Gastroesophageal sphincter (tissue), 4 donors: ENCODE results near the gene MLLT3. TPM values are rescaled to one million over a fixed set of nuclear protein-coding genes. Genes with fewer than 3 reads are reported as not detected.

Experiments used
- ATAC-seq: fragments of 150-250 bp; one replicate; pipeline ENCODE4 v1.9.1; 2016; ENCODE audit warnings: mild to moderate bottlenecking, moderate library complexity
- H3K27ac ChIP-seq, 4 donors: fragments of 200-600 bp; sonication (generic) in 3 of 4; 1 replicate in 3 of 4; 2 replicates in 1 of 4; pipeline ENCODE4 v1.5.1; 2016 to 2019
- H3K27me3 ChIP-seq: fragments of 200-600 bp; sonication (generic); one replicate; pipeline ENCODE4 v1.5.1; 2019
- H3K36me3 ChIP-seq, 2 donors: fragments of 200-600 bp; sonication (generic); one replicate each; pipeline ENCODE4 v1.5.1; 2019; ENCODE audit warnings: control low read depth in 1 of 2
- H3K4me1 ChIP-seq, 3 donors: fragments of 200-600 bp; sonication (generic); 1 replicate in 2 of 3; 2 replicates in 1 of 3; pipeline ENCODE4 v1.5.1; 2016 to 2019; ENCODE audit warnings: control low read depth in 2 of 3
- H3K4me3 ChIP-seq, 2 donors: fragments of 200-600 bp; sonication (generic); one replicate each; pipeline ENCODE4 v1.5.1; 2019; ENCODE audit warnings: mild to moderate bottlenecking in 1 of 2, moderate library complexity in 1 of 2
- H3K9me3 ChIP-seq, 3 donors: fragments of 200-600 bp; sonication (generic); one replicate each; pipeline ENCODE4 v1.5.1; 2017 to 2019; ENCODE audit warnings: control low read depth in 2 of 3
- EP300 ChIP-seq: sonication (generic); formaldehyde crosslinking; IDR thresholded peaks from one replicate; pipeline ENCODE4 v1.6.1; 2017; ENCODE audit warnings: antibody characterized with exemption, mild to moderate bottlenecking
- POLR2A ChIP-seq, 2 donors: fragments of 450-650 bp; IDR thresholded peaks; one replicate each; pipeline ENCODE4 v1.6.1; 2017; ENCODE audit warnings: antibody characterized with exemption in 2 of 2, mild to moderate bottlenecking in 2 of 2, moderate library complexity in 1 of 2
- POLR2AphosphoS5 ChIP-seq: sonication (generic); formaldehyde crosslinking; IDR thresholded peaks from one replicate; pipeline ENCODE4 v1.6.1; 2017; ENCODE audit warnings: antibody characterized with exemption
- WGBS, 2 donors: methylation state at CpG; one replicate each; pipeline ENCODE4 v1.1.5; 2018; ENCODE audit warnings: low coverage in 1 of 2; 5-methylcytosine and 5-hydroxymethylcytosine counted together
- total RNA-seq, 4 donors: library from RNA; depleted of rRNA; stranded (reverse); fragments of >200 nt; gene quantifications; one replicate each; pipeline ENCODE4 v1.1.0, GENCODE V29; 2016
- TF ChIP-seq, protein P1 (sequence below), 4 experiments: fragments of 200-600 bp in 2 of 4; fragments of 450-650 bp in 2 of 4; sonication (generic) in 1 of 4; IDR thresholded peaks; one replicate each; pipeline ENCODE4 v1.5.1; 2017 to 2019; ENCODE audit warnings: antibody characterized with exemption in 4 of 4, mild to moderate bottlenecking in 2 of 4, moderate library complexity in 2 of 4

The MLLT3 gene
- total RNA-seq, 4 donors from 2014 or later = 21.2 to 37.2 (median 29.6) TPM

DNA sequence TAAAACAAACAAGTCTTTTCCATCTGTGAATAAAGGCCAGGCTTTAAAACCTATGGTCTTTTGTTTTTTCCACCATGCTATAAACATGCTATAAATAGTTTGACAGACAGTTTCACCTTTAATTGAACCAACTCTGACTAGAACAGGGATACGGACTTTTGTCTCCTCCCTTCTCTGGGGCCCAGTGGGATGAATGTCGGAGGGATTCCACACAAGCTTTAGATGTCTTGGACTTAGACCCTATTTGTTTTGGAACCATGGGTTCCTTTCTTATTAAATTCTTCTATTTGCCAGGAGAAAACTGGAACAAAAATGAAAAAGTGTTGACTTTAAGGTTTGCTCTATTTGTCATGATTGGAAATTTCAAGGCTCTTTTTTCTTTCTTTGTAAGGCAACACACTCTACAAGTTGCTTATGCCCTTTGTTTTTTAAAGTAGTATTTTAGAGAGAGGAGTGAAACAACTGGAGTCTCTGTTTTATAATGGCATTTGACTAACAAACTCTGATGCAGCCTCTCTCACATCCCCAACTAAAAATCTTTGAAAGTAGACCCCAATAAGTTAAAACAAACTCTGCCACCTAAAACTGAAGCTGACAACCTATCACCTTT is 145.3 kb downstream of the MLLT3 start:
- Histone ChIP-seq H3K36me3 (no peaks in the 10 kb centered on the region), H3K9me3 (no peaks in the 10 kb centered on the region), H3K27ac (peak overlapping the region in 1 of 4 donors; percentile 4), H3K4me3 (no peak overlapping the region), H3K27me3 (no peaks in the 10 kb centered on the region), H3K4me1 (peaks cover 2 to 60% (median 6%) of the 10 kb centered on the region in 3 donors)
- no peak for TF ChIP-seq POLR2AphosphoS5
- no peak for TF ChIP-seq POLR2A (IDR thresholded peaks at IDR 0.05)
- TF ChIP-seq, protein P1, sequence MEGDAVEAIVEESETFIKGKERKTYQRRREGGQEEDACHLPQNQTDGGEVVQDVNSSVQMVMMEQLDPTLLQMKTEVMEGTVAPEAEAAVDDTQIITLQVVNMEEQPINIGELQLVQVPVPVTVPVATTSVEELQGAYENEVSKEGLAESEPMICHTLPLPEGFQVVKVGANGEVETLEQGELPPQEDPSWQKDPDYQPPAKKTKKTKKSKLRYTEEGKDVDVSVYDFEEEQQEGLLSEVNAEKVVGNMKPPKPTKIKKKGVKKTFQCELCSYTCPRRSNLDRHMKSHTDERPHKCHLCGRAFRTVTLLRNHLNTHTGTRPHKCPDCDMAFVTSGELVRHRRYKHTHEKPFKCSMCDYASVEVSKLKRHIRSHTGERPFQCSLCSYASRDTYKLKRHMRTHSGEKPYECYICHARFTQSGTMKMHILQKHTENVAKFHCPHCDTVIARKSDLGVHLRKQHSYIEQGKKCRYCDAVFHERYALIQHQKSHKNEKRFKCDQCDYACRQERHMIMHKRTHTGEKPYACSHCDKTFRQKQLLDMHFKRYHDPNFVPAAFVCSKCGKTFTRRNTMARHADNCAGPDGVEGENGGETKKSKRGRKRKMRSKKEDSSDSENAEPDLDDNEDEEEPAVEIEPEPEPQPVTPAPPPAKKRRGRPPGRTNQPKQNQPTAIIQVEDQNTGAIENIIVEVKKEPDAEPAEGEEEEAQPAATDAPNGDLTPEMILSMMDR (IDR thresholded peaks at IDR 0.05) = no peak
- TF ChIP-seq EP300 = no peak
- 13 to 18% methylated on average over 2 of the region's 2 CpGs for WGBS, 2 donors
- ATAC-seq = no peak

DNA sequence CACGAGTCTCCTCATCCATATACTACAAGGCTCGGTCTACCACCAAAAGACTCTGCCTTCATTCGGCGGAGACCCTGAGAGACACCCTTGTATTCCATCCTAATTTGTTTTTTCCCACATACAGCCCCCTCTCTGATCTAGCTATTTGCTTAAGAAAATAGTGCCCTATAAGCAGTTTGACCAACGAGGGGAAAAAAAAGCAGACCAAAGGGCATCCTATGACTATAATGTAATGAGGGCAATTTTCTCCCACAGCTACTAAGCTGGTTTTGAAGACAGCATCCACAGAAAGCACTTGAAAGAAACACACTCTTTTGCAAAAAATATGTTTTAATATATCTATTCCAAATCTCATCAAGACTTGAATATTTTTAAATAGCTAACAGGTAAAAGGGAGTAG is 147.8 kb downstream of the MLLT3 start:
- ATAC-seq = no peak
- TF ChIP-seq, protein P1 (IDR thresholded peaks at IDR 0.05) = no peak
- TF ChIP-seq EP300 = no peak
- no peak for TF ChIP-seq POLR2AphosphoS5
- TF ChIP-seq POLR2A (IDR thresholded peaks at IDR 0.05) = no peak
- Histone ChIP-seq H3K27ac (no peak overlapping the region), H3K36me3 (no peaks in the 10 kb centered on the region), H3K4me1 (peaks cover 2 to 71% (median 6%) of the 10 kb centered on the region in 3 donors), H3K27me3 (no peaks in the 10 kb centered on the region), H3K9me3 (no peaks in the 10 kb centered on the region), H3K4me3 (no peak overlapping the region)
- 93 to 97% methylated on average over 5 of the region's 5 CpGs for WGBS, 2 donors

DNA sequence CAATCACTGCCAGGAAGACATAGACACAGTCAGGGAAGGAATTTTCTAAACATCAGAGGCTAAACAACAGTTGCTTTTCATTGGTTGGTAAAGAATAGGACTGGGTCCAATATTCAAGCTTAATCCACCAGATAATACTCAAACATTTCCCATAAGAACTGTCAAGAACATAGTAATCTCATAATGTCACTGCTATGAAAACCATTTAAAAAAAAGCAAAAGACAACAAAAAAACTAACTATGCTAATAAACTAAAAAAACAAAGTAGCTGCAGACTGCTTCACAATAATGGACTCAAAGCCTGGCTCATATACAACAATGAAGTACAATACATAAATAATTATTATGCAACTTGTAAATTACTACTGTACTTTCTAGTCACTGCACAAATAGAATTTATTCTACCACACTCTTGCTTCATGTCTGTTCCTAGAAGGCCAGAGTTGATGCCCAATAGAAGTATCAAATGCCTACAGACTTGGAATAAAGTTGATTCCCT is 148.7 kb downstream of the MLLT3 start:
- H3K4me1 ChIP-seq = peaks cover 2 to 68% (median 6%) of the 10 kb centered on the region in 3 donors

DNA sequence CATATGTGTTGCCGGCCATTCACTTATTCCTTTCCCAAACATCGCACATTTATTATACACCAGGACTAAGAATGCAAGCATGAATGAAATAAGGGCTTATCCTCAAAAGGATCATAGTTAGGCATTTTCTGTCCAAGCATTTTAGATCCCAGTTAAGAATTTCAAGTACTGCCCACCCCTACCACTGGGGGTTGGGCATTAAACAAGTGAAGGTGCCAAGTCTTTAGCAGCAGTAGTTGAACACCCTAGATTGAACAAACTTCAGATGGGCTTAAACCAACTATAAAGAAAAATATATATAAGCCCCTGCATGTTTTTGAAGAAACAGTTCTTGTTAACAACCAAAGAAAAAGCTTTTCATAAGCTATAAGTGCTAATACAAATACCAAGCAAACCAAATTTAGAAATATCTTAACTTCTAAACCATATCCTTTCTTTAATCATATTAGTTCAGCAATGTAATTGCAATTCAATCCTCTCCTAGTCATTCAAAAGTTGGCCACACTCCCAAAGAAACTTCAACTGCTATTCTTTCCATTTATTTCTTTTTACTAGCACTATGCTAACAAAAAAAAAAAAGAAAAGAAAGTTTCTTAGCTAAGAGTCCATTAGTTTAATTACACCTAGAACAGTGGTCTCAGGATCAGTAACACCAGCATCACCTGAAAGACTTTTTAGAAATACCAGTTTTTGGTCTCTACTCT is 149.8 kb downstream of the MLLT3 start:
- H3K36me3 ChIP-seq = no peaks in the 10 kb centered on the region
- no peak for TF ChIP-seq POLR2A (IDR thresholded peaks at IDR 0.05)
- TF ChIP-seq, protein P1 (IDR thresholded peaks at IDR 0.05) = no peak
- TF ChIP-seq POLR2AphosphoS5 = no peak
- TF ChIP-seq EP300 = no peak
- no peak for ATAC-seq
- 97 to 100% methylated on average over 2 of the region's 2 CpGs for WGBS, 2 donors
- H3K27ac ChIP-seq = no peak overlapping the region
- no peak overlapping the region for H3K4me3 ChIP-seq
- H3K4me1 ChIP-seq = peaks cover 2 to 60% (median 4%) of the 10 kb centered on the region in 3 donors
- H3K9me3 ChIP-seq = no peaks in the 10 kb centered on the region
- H3K27me3 ChIP-seq = no peaks in the 10 kb centered on the region

More for the DNA sequence above, 148.7 kb downstream of the MLLT3 start:
- ATAC-seq = no peak
- no peaks in the 10 kb centered on the region for H3K9me3 ChIP-seq
- no peak overlapping the region for H3K27ac ChIP-seq
- no peak overlapping the region for H3K4me3 ChIP-seq
- TF ChIP-seq POLR2A (IDR thresholded peaks at IDR 0.05) (no peak), POLR2AphosphoS5 (no peak)
- TF ChIP-seq, protein P1 (IDR thresholded peaks at IDR 0.05) = no peak
- no peaks in the 10 kb centered on the region for H3K36me3 ChIP-seq
- H3K27me3 ChIP-seq = no peaks in the 10 kb centered on the region
